IMR-90 (cell line): Measurements from ENCODE around the gene FAM53B. TPM values are rescaled to one million over a fixed set of nuclear protein-coding genes. Genes with fewer than 3 reads are reported as not detected.

Experiments
- ATAC-seq: fragments of 200-7000 bp; cut with Tn5 transposase; 2 replicates; pipeline ENCODE4 v1.9.1; 2020; ENCODE audit warnings: low read depth, mild to moderate bottlenecking, moderate library complexity
- BruUV-seq: library from RNA; stranded (reverse); fragments of 400-500 nt; replicated peaks from 2 replicates; lab custom pipeline; 2021; lab: Mats Ljungman, UMichigan
- CTCF ChIA-PET: fragments of 300-600 bp; formaldehyde crosslinking; extraction: SDS; loops from one replicate; lab custom pipeline; 2021; ENCODE audit warnings: antibody characterized with exemption; lab: Yijun Ruan, JAX
- POLR2A ChIA-PET: fragments of 300-600 bp; sonication (Branson Sonifier 250); formaldehyde crosslinking; loops from one replicate; lab custom pipeline; 2022; ENCODE audit warnings: antibody characterized with exemption; ENCODE audit not compliant: unreplicated experiment; lab: Charles Lee
- DNase-seq: peaks from one replicate; pipeline ENCODE4 v3.0.0; 2013
- H2AFZ ChIP-seq: replicated peaks from 2 replicates; pipeline ENCODE3; 2013; ENCODE audit warnings: low read length, mild to moderate bottlenecking; ENCODE audit not compliant: poor library complexity
- H2AK5ac ChIP-seq: 2 replicates; pipeline ENCODE4 v1.6.1; 2013; ENCODE audit warnings: low read depth, low read length, inconsistent platforms
- H2AK9ac ChIP-seq: replicated peaks from 2 replicates; pipeline ENCODE3; 2013; ENCODE audit warnings: mild to moderate bottlenecking, low read depth, low read length, moderate library complexity; ENCODE audit not compliant: poor library complexity
- H2BK120ac ChIP-seq: 2 replicates; pipeline ENCODE4 v1.6.1; 2013; ENCODE audit warnings: low read depth, low read length, inconsistent platforms
- H2BK15ac ChIP-seq: 3 replicates; pipeline ENCODE4 v1.6.1; 2013; ENCODE audit warnings: low read depth, low read length, inconsistent platforms
- H2BK20ac ChIP-seq: 2 replicates; pipeline ENCODE4 v1.6.1; 2013; ENCODE audit warnings: low read depth, mild to moderate bottlenecking, inconsistent platforms, low read length, moderate library complexity
- H2BK5ac ChIP-seq: 2 replicates; pipeline ENCODE4 v1.6.1; 2013; ENCODE audit warnings: mild to moderate bottlenecking, low read depth, low read length, inconsistent platforms; ENCODE audit not compliant: poor library complexity, severe bottlenecking
- H3K14ac ChIP-seq: replicated peaks from 2 replicates; pipeline ENCODE4 v1.6.1; 2013; ENCODE audit warnings: low read depth, low read length, inconsistent platforms
- H3K18ac ChIP-seq: 2 replicates; pipeline ENCODE4 v1.6.1; 2013; ENCODE audit warnings: low read depth, low read length, control low read depth
- H3K23ac ChIP-seq: 2 replicates; pipeline ENCODE4 v1.6.1; 2013; ENCODE audit warnings: low read depth, low read length, inconsistent platforms
- H3K27ac ChIP-seq: 2 replicates; pipeline ENCODE4 v1.5.1; 2013; ENCODE audit warnings: mild to moderate bottlenecking, control low read depth, low read length; ENCODE audit not compliant: insufficient read depth
- H3K27me3 ChIP-seq: 2 replicates; pipeline ENCODE4 v1.6.1; 2013; ENCODE audit warnings: low read length; ENCODE audit not compliant: control insufficient read depth, insufficient read depth
- H3K36me3 ChIP-seq: 2 replicates; pipeline ENCODE4 v1.6.1; 2013; ENCODE audit warnings: low read length, mixed read lengths; ENCODE audit not compliant: control insufficient read depth, insufficient read depth
- H3K4ac ChIP-seq: 2 replicates; pipeline ENCODE4 v1.6.1; 2013; ENCODE audit warnings: low read depth, low read length, inconsistent platforms
- H3K4me1 ChIP-seq: 2 replicates; pipeline ENCODE4 v1.6.1; 2013; ENCODE audit warnings: low read length, mixed read lengths; ENCODE audit not compliant: control insufficient read depth, insufficient read depth
- H3K4me2 ChIP-seq: 2 replicates; pipeline ENCODE4 v1.6.1; 2013; ENCODE audit warnings: low read depth, mild to moderate bottlenecking, control low read depth, low read length, moderate library complexity
- H3K4me3 ChIP-seq: 2 replicates; pipeline ENCODE4 v1.5.1; 2013; ENCODE audit warnings: low read depth, mild to moderate bottlenecking, control low read depth, low read length, moderate library complexity; ENCODE audit not compliant: insufficient read depth
- H3K56ac ChIP-seq: 2 replicates; pipeline ENCODE4 v1.6.1; 2013; ENCODE audit warnings: low read length, inconsistent platforms; ENCODE audit not compliant: insufficient read depth; ENCODE audit errors: extremely low read depth
- H3K79me1 ChIP-seq, 2 experiments: 2 replicates each; pipeline ENCODE4 v1.6.1; 2013; ENCODE audit warnings: low read length in 2 of 2, inconsistent platforms in 1 of 2, low read depth in 1 of 2
- H3K9ac ChIP-seq: 2 replicates; pipeline ENCODE4 v1.6.1; 2013; ENCODE audit warnings: low read depth, low read length, control low read depth
- H3K9me1 ChIP-seq: 2 replicates; pipeline ENCODE4 v1.6.1; 2013; ENCODE audit warnings: low read length, inconsistent platforms; ENCODE audit not compliant: insufficient read depth
- H3K9me3 ChIP-seq: 2 replicates; pipeline ENCODE4 v1.6.1; 2013; ENCODE audit warnings: low read length; ENCODE audit not compliant: control insufficient read depth, insufficient read depth
- H4K20me1 ChIP-seq: 2 replicates; pipeline ENCODE4 v1.6.1; 2013; ENCODE audit warnings: low read length, inconsistent platforms; ENCODE audit not compliant: insufficient read depth
- H4K5ac ChIP-seq: 2 replicates; pipeline ENCODE4 v1.6.1; 2013; ENCODE audit warnings: mild to moderate bottlenecking, low read depth, low read length, control low read depth
- H4K8ac ChIP-seq, 2 experiments: 2 replicates each; pipeline ENCODE4 v1.6.1; 2013; ENCODE audit warnings: low read depth in 2 of 2, low read length in 2 of 2, control low read depth in 1 of 2, inconsistent platforms in 1 of 2
- H4K91ac ChIP-seq: 2 replicates; pipeline ENCODE4 v1.6.1; 2013; ENCODE audit warnings: low read depth, low read length, inconsistent platforms; ENCODE audit not compliant: insufficient read depth
- BHLHE40 ChIP-seq: fragments of 150-350 bp; IDR thresholded peaks from 2 replicates; pipeline ENCODE4 v1.6.1; 2016; ENCODE audit warnings: mild to moderate bottlenecking, low read depth, low read length
- CEBPB ChIP-seq: IDR thresholded peaks from 2 replicates; pipeline ENCODE4 v1.6.1; 2012; ENCODE audit warnings: low read depth, low read length, improper control_type of control experiment
- CHD1 ChIP-seq: IDR thresholded peaks from 2 replicates; pipeline ENCODE4 v1.6.1; 2012; ENCODE audit warnings: low read depth, low read length, improper control_type of control experiment
- CTCF ChIP-seq: conservative IDR thresholded peaks from 2 replicates; pipeline ENCODE4 v1.5.1; 2012; ENCODE audit warnings: mild to moderate bottlenecking, low read depth, low read length, improper control_type of control experiment
- FOS ChIP-seq: fragments of 150-350 bp; IDR thresholded peaks from 2 replicates; pipeline ENCODE4 v1.6.1; 2016; ENCODE audit warnings: low read depth, low read length
- MAFK ChIP-seq: IDR thresholded peaks from 2 replicates; pipeline ENCODE4 v1.6.1; 2012; ENCODE audit warnings: low read depth, low read length, improper control_type of control experiment
- MAZ ChIP-seq: IDR thresholded peaks from 2 replicates; pipeline ENCODE4 v1.6.1; 2012; ENCODE audit warnings: low read depth, mild to moderate bottlenecking, low read length, improper control_type of control experiment, moderate library complexity, borderline replicate concordance
- MXI1 ChIP-seq: IDR thresholded peaks from 2 replicates; pipeline ENCODE4 v1.6.1; 2012; ENCODE audit warnings: low read depth, mild to moderate bottlenecking, low read length, moderate library complexity, borderline replicate concordance
- NFE2L2 ChIP-seq: fragments of 150-350 bp; IDR thresholded peaks from 2 replicates; pipeline ENCODE4 v1.6.1; 2016; ENCODE audit warnings: low read depth, mild to moderate bottlenecking, low read length
- POLR2A ChIP-seq: IDR thresholded peaks from 2 replicates; pipeline ENCODE4 v1.6.1; 2012; ENCODE audit warnings: mild to moderate bottlenecking, low read depth, low read length
- RCOR1 ChIP-seq: IDR thresholded peaks from 2 replicates; pipeline ENCODE4 v1.6.1; 2012; ENCODE audit warnings: mild to moderate bottlenecking, low read length, improper control_type of control experiment; ENCODE audit not compliant: insufficient replicate concordance
- RFX5 ChIP-seq: IDR thresholded peaks from 2 replicates; pipeline ENCODE4 v1.8.0; 2012; ENCODE audit warnings: low read depth, mild to moderate bottlenecking, low read length, moderate library complexity
- SMC3 ChIP-seq: fragments of 150-350 bp; IDR thresholded peaks from 2 replicates; pipeline ENCODE4 v1.6.1; 2016; ENCODE audit warnings: low read depth, mild to moderate bottlenecking, antibody characterized with exemption, low read length, moderate library complexity
- USF2 ChIP-seq: fragments of 150-350 bp; IDR thresholded peaks from 2 replicates; pipeline ENCODE4 v1.6.1; 2017; ENCODE audit warnings: mild to moderate bottlenecking, antibody characterized with exemption, low read length, low read depth
- WGBS, 2 experiments: methylation state at CpG; one replicate each; pipeline versions ENCODE4 v1.1.5 to v1.1.7; 2013; ENCODE audit warnings: missing lambda C conversion rate in 2 of 2; ENCODE audit not compliant: insufficient read length in 1 of 2; ENCODE audit errors: extremely low coverage in 2 of 2; 5-methylcytosine and 5-hydroxymethylcytosine counted together
- dilution Hi-C: fragments of 300-500 bp; cut with HindIII; formaldehyde crosslinking; loops from one replicate; pipeline ENCODE4 v1.14.3; 2018; ENCODE audit warnings: low sequenced_read_pairs; ENCODE audit not compliant: unreplicated experiment
- in situ Hi-C: fragments of 300-500 bp; cut with MboI; formaldehyde crosslinking; loops from 3 replicates; pipeline ENCODE4 v1.14.3; 2019; ENCODE audit warnings: low sequenced_read_pairs, inconsistent platforms, mixed read lengths
- intact Hi-C: fragments of 100-400 bp; cut with micrococcal nuclease; formaldehyde crosslinking; loops from 2 replicates; pipeline ENCODE4 v1.10.0; 2022
- polyA plus RNA-seq, 3 experiments: library from polyadenylated mRNA; depleted of rRNA; stranded (reverse); fragments of >200 nt; gene quantifications; 2 replicates each; pipeline ENCODE4 v1.2.3, GENCODE V29; 2012; ENCODE audit warnings: low replicate concordance in 1 of 3
- total RNA-seq: library from RNA; depleted of rRNA; stranded (reverse); fragments of >200 nt; gene quantifications from 2 replicates; pipeline ENCODE4 v1.2.3, GENCODE V29; 2012
- TF ChIP-seq, protein P1 (sequence below): fragments of 150-350 bp; IDR thresholded peaks from 2 replicates; pipeline ENCODE4 v1.6.1; 2016; ENCODE audit warnings: low read depth, mild to moderate bottlenecking, low read length, moderate library complexity, borderline replicate concordance

FAM53B gene
- total and polyA plus RNA-seq, 2 of the 4 experiments (the other 2 are of a cell fraction): 3.8 to 5.7 TPM

- H2AK9ac ChIP-seq: no peak overlapping the region
- no TSS peak for BruUV-seq
- no peak overlapping the region for H4K5ac ChIP-seq
- no peak overlapping the region for H4K8ac ChIP-seq
- dilution Hi-C loops: no loop called here
- no peak overlapping the region for H2BK5ac ChIP-seq
- no peak overlapping the region for H3K23ac ChIP-seq
- DNase-seq (no peak), ATAC-seq (no peak)
- H3K9me3 ChIP-seq: no peaks in the 10 kb centered on the region
- no peak overlapping the region for H2AFZ ChIP-seq
- no peaks in the 10 kb centered on the region for H3K79me1 ChIP-seq
- in situ Hi-C loops: no loop called here
- H2BK120ac ChIP-seq: no peak overlapping the region
- H3K4ac ChIP-seq: no peak overlapping the region
- H3K18ac ChIP-seq: no peak overlapping the region
- H3K36me3 ChIP-seq: no peaks in the 10 kb centered on the region
- CTCF ChIA-PET: no interaction called here
- POLR2A ChIA-PET: no interaction called here
- H3K4me1 ChIP-seq: no peaks in the 10 kb centered on the region
- H3K9me1 ChIP-seq: no peaks in the 10 kb centered on the region
- peaks cover 15% of the 10 kb centered on the region for H3K27me3 ChIP-seq
- no peak overlapping the region for H3K56ac ChIP-seq
- WGBS, 2 experiments: 74% methylated on average over 13 of the region's 20 CpGs; no CpG with 5 or more reads in 1 of the 2 experiments
- TF ChIP-seq RFX5 (no peak), NFE2L2 (no peak), POLR2A (no peak), MAFK (no peak), RCOR1 (no peak), FOS (no peak), MAZ (no peak), CTCF (no peak), BHLHE40 (no peak), SMC3 (no peak), CHD1 (no peak), USF2 (no peak), MXI1 (no peak), CEBPB (no peak)
- TF ChIP-seq, protein P1, sequence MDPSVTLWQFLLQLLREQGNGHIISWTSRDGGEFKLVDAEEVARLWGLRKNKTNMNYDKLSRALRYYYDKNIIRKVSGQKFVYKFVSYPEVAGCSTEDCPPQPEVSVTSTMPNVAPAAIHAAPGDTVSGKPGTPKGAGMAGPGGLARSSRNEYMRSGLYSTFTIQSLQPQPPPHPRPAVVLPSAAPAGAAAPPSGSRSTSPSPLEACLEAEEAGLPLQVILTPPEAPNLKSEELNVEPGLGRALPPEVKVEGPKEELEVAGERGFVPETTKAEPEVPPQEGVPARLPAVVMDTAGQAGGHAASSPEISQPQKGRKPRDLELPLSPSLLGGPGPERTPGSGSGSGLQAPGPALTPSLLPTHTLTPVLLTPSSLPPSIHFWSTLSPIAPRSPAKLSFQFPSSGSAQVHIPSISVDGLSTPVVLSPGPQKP: no peak
- H3K4me3 ChIP-seq: no peak overlapping the region
- no peak overlapping the region for H2AK5ac ChIP-seq
- H3K4me2 ChIP-seq: no peak overlapping the region
- no peak overlapping the region for H2BK15ac ChIP-seq
- H4K91ac ChIP-seq: no peak overlapping the region
- no peak overlapping the region for H3K9ac ChIP-seq
- intact Hi-C loops: no loop called here
- no peak overlapping the region for H3K27ac ChIP-seq
- H2BK20ac ChIP-seq: no peak overlapping the region
- H4K20me1 ChIP-seq: no peaks in the 10 kb centered on the region
- no peak overlapping the region for H3K14ac ChIP-seq
Observed at GRCh38 chr10:124576526-124577420, 167.4 kb downstream of the FAM53B start.
